HCT116 (cell line): ENCODE data around the gene ARHGAP23. TPM values are rescaled to one million over a fixed set of nuclear protein-coding genes. Genes with fewer than 3 reads are reported as not detected.

Experiments
- ELF1 ChIP-seq: IDR thresholded peaks from 2 replicates; pipeline ENCODE4 v1.6.1; 2012; ENCODE audit warnings: low read depth, borderline replicate concordance
- JUND ChIP-seq: IDR thresholded peaks from 2 replicates; pipeline ENCODE4 v1.6.1; 2012
- POLR2AphosphoS5 ChIP-seq: IDR thresholded peaks from 2 replicates; pipeline ENCODE4 v1.6.1; 2011; ENCODE audit warnings: mild to moderate bottlenecking, low read depth, low read length, moderate library complexity
- REST ChIP-seq: IDR thresholded peaks from 2 replicates; pipeline ENCODE4 v1.6.1; 2012; ENCODE audit warnings: low read depth
- SIN3A ChIP-seq: IDR thresholded peaks from 2 replicates; pipeline ENCODE4 v1.6.1; 2012; ENCODE audit warnings: low read depth
- SP1 ChIP-seq: IDR thresholded peaks from 2 replicates; pipeline ENCODE4 v1.6.1; 2012; ENCODE audit warnings: low read depth
- TCF7L2 ChIP-seq: IDR thresholded peaks from 2 replicates; pipeline ENCODE4 v1.7.0; 2011; ENCODE audit warnings: borderline replicate concordance, inconsistent platforms; ENCODE audit not compliant: insufficient read depth, insufficient read length; ENCODE audit errors: extremely low read depth
- YY1 ChIP-seq: IDR thresholded peaks from 2 replicates; pipeline ENCODE4 v1.6.1; 2011; ENCODE audit warnings: low read length, low read depth, moderate library complexity, mild to moderate bottlenecking; ENCODE audit not compliant: insufficient replicate concordance; ENCODE audit errors: extremely low read depth
- ZBTB33 ChIP-seq: IDR thresholded peaks from 2 replicates; pipeline ENCODE4 v1.6.1; 2011; ENCODE audit warnings: mild to moderate bottlenecking, low read length, moderate library complexity; ENCODE audit not compliant: insufficient replicate concordance; ENCODE audit errors: extremely low read depth
- ZNF274 ChIP-seq: fragments of 200-500 bp; sonication (Bioruptor generic); IDR thresholded peaks from 2 replicates; pipeline ENCODE4 v1.6.1; 2014; ENCODE audit warnings: mild to moderate bottlenecking, low read depth, low read length, inconsistent platforms
- total RNA-seq: library from RNA; stranded (reverse); gene quantifications from one replicate; pipeline ENCODE4 v1.2.1, GENCODE V29; 2021; ENCODE audit not compliant: unreplicated experiment

The ARHGAP23 gene
- total RNA-seq, 1 experiment from 2014 or later: 41.0 TPM

GRCh38 chr17:38457577-38458371 lies 29.5 kb downstream of the ARHGAP23 start (continued):
- TF ChIP-seq ZBTB33: no peak
- TF ChIP-seq TCF7L2: no peak
- no peak for TF ChIP-seq ELF1
- TF ChIP-seq SP1: no peak
- no peak for TF ChIP-seq ZNF274
- no peak for TF ChIP-seq POLR2AphosphoS5
- TF ChIP-seq SIN3A: no peak
- TF ChIP-seq REST: no peak
- no peak for TF ChIP-seq JUND
- no peak for TF ChIP-seq YY1
